ENCODE data around the gene NOS3. TPM values are rescaled to one million over a fixed set of nuclear protein-coding genes. Genes with fewer than 3 reads are reported as not detected.

The NOS3 gene
- total RNA-seq, 1 experiment from 2014 or later, result 3.2 TPM

- Histone ChIP-seq H3F3A (ENCODE audit: insufficient read depth, low read depth) (peaks cover 18% of the 10 kb centered on the region; the same call in 1 of the 2 replicates), H3K27me3 (ENCODE audit: insufficient read depth, low read depth) (no peaks in the 10 kb centered on the region), H2AFZ (no peak overlapping the region), H3K4me3 (no peak overlapping the region), H3K9me2 (ENCODE audit: insufficient read depth) (no peaks in the 10 kb centered on the region), H3K79me2 (ENCODE audit: low read depth) (no peaks in the 10 kb centered on the region), H3K27ac (no peak overlapping the region), H4K20me1 (ENCODE audit: insufficient read depth) (no peaks in the 10 kb centered on the region), H3K4me2 (no peak overlapping the region), H3K36me3 (ENCODE audit: low read depth) (no peaks in the 10 kb centered on the region), H3K4me1 (replicated peaks; ENCODE audit: insufficient read depth) (peaks cover 18% of the 10 kb centered on the region), H3K9me3 (ENCODE audit: insufficient read depth, low read depth) (no peaks in the 10 kb centered on the region)
- no TSS peak for BruUV-seq (replicated peaks)
- ChIA-PET POLR2A (ENCODE audit: unreplicated experiment) (no interaction called here), CTCF (interaction anchor here (0.5 kb wide), 1 partner anchor 119 kb away, joined by 5 read pairs; no protein-coding TSS in a partner anchor)
- intact Hi-C loops (cut with micrococcal nuclease; ENCODE audit: unreplicated experiment), result no loop called here
- DNase-seq, result no peak
- TF ChIP-seq CTCF (conservative IDR thresholded peaks at IDR 0.05) (no peak), EZH2 (IDR thresholded peaks at IDR 0.05; ENCODE audit: low read depth) (no peak)
Measured at GRCh38 chr7:151020231-151020630, 29.4 kb downstream of the NOS3 start.

GRCh38 chr7:151023232-151023631 is 32.4 kb downstream of the NOS3 start:
- DNase-seq, result no peak
- POLR2A ChIA-PET (ENCODE audit: unreplicated experiment), result no interaction called here
- Histone ChIP-seq H3K27ac (no peak overlapping the region), H3K27me3 (ENCODE audit: insufficient read depth, low read depth) (no peaks in the 10 kb centered on the region), H3K36me3 (ENCODE audit: low read depth) (no peaks in the 10 kb centered on the region), H3K79me2 (ENCODE audit: low read depth) (no peaks in the 10 kb centered on the region), H3K9me2 (ENCODE audit: insufficient read depth) (no peaks in the 10 kb centered on the region), H2AFZ (no peak overlapping the region), H4K20me1 (ENCODE audit: insufficient read depth) (no peaks in the 10 kb centered on the region), H3F3A (ENCODE audit: insufficient read depth, low read depth) (peaks cover 19% of the 10 kb centered on the region; the same call in 1 of the 2 replicates), H3K4me2 (0 out of 2 replicates have a peak overlapping the region, but pooled peaks have one; percentile 57), H3K9me3 (ENCODE audit: insufficient read depth, low read depth) (no peaks in the 10 kb centered on the region), H3K4me3 (no peak overlapping the region), H3K4me1 (replicated peaks; ENCODE audit: insufficient read depth) (peaks cover 45% of the 10 kb centered on the region)
- BruUV-seq (replicated peaks), result no TSS peak
- CTCF ChIA-PET, result no interaction called here
- TF ChIP-seq CTCF (conservative IDR thresholded peaks at IDR 0.05) (no peak), EZH2 (IDR thresholded peaks at IDR 0.05; ENCODE audit: low read depth) (no peak)
- intact Hi-C loops (cut with micrococcal nuclease; ENCODE audit: unreplicated experiment), result no loop called here

GRCh38 chr7:151024435-151025056 is 33.7 kb downstream of the NOS3 start, which contains the start of gene ATG9B:
TSS of gene ATG9B (minus strand) at chr7:151024494. CDS start at chr7:151024423, 71 bp downstream.
- CTCF ChIA-PET, result interaction anchor here (0.6 to 1.2 kb wide), 9 partner anchors 12 to 699 kb away, joined by 3 to 18 read pairs (median 7); no protein-coding TSS in a partner anchor
- intact Hi-C loops (cut with micrococcal nuclease; ENCODE audit: unreplicated experiment), result loop anchor here (5.0 kb wide), 3 partner anchors 122 to 702 kb away; partner anchors contain the start of genes ACTR3C and LRRC61
- no TSS peak for BruUV-seq (replicated peaks)

More at GRCh38 chr7:151024435-151025056, 33.7 kb downstream of the NOS3 start, which contains the start of gene ATG9B:
- H3K4me3 ChIP-seq, result no peak within 1 kb of the TSS
- no peak for TF ChIP-seq CTCF (conservative IDR thresholded peaks at IDR 0.05)
- no peak for TF ChIP-seq EZH2 (IDR thresholded peaks at IDR 0.05; ENCODE audit: low read depth)
- H4K20me1 ChIP-seq (ENCODE audit: insufficient read depth), result no peaks in the 10 kb centered on the region
- H3K79me2 ChIP-seq (ENCODE audit: low read depth), result peaks cover 7% of the 10 kb centered on the region
- no peaks in the 10 kb centered on the region for H3K9me3 ChIP-seq (ENCODE audit: insufficient read depth, low read depth)
- peak within 1 kb of the TSS; percentile 57 for H3K4me2 ChIP-seq
- POLR2A ChIA-PET (ENCODE audit: unreplicated experiment), result interaction anchor here (0.5 to 0.6 kb wide), 4 partner anchors 15 to 37 kb away, joined by 3 to 6 read pairs (median 4); no protein-coding TSS in a partner anchor
- DNase-seq, result peak; percentile 77 to 86
- H3F3A ChIP-seq (ENCODE audit: insufficient read depth, low read depth), result peaks cover 19% of the 10 kb centered on the region; the same call in 1 of the 2 replicates
- no peaks in the 10 kb centered on the region for H3K27me3 ChIP-seq (ENCODE audit: insufficient read depth, low read depth)
- H3K36me3 ChIP-seq (ENCODE audit: low read depth), result no peaks in the 10 kb centered on the region
- H3K9me2 ChIP-seq (ENCODE audit: insufficient read depth), result no peaks in the 10 kb centered on the region
- H3K27ac ChIP-seq, result peak within 1 kb of the TSS; percentile 59
- peaks cover 52% of the 10 kb centered on the region for H3K4me1 ChIP-seq (replicated peaks; ENCODE audit: insufficient read depth)
- no peak within 1 kb of the TSS for H2AFZ ChIP-seq

All from PC-9 (cell line).